A549 (cell line): ENCODE data around the gene RCCD1. TPM values are rescaled to one million over a fixed set of nuclear protein-coding genes. Genes with fewer than 3 reads are reported as not detected.
A peak's percentile ranks its signal among the peaks of the same experiment; 100 is the strongest.

Source experiments
- ATAC-seq, 2 experiments: fragments of 200-7000 bp in 1 of 2; fragments of >200 bp in 1 of 2; cut with Nextera tagmentation in 1 of 2; cut with Tn5 transposase in 1 of 2; 3 replicates each; pipeline versions ENCODE4 v1.8.0 to v1.9.1; 2018 to 2020; ENCODE audit warnings: mild to moderate bottlenecking in 1 of 2, moderate library complexity in 1 of 2
- CTCF ChIA-PET: fragments of 300-600 bp; sonication (Branson Sonifier 250); formaldehyde crosslinking; extraction: SDS; loops from one replicate; lab custom pipeline; 2021; ENCODE audit warnings: antibody characterized with exemption, inconsistent platforms; lab: Yijun Ruan, JAX
- POLR2A ChIA-PET: fragments of 350-600 bp; formaldehyde crosslinking; extraction: SDS; loops from one replicate; lab custom pipeline; 2021; ENCODE audit warnings: antibody characterized with exemption, inconsistent platforms; lab: Yijun Ruan, JAX
- DNase-seq, 2 experiments: peaks; one replicate each; pipeline versions ENCODE4 v3.0.0 to v3.0.0-alpha.2; 2011 to 2016; ENCODE audit warnings: low read depth in 1 of 2, low spot score in 1 of 2
- FAIRE-seq: peaks from 2 replicates; lab custom pipeline; 2011; peaks lifted over from hg19 to GRCh38; lab: Jason Lieb, UNC
- H3K27ac ChIP-seq, 2 experiments: fragments of >200 bp; sonication (Bioruptor Twin); formaldehyde crosslinking; 3 replicates each; pipeline ENCODE4 v1.5.1; 2016 to 2017
- H3K4me1 ChIP-seq: fragments of >200 bp; sonication (Bioruptor Twin); formaldehyde crosslinking; 3 replicates; pipeline ENCODE4 v1.6.1; 2016
- H3K4me2 ChIP-seq: fragments of >200 bp; sonication (Bioruptor Twin); formaldehyde crosslinking; 3 replicates; pipeline ENCODE4 v1.6.1; 2016
- H3K4me3 ChIP-seq: fragments of >200 bp; sonication (Bioruptor Twin); formaldehyde crosslinking; 3 replicates; pipeline ENCODE4 v1.5.1; 2016
- H3K9me3 ChIP-seq: fragments of >200 bp; sonication (Bioruptor Twin); formaldehyde crosslinking; 3 replicates; pipeline ENCODE4 v1.6.1; 2016
- BCL3 ChIP-seq: fragments of >200 bp; sonication (Bioruptor Twin); formaldehyde crosslinking; IDR thresholded peaks from 3 replicates; pipeline ENCODE4 v1.6.1; 2016
- BHLHE40 ChIP-seq: IDR thresholded peaks from 2 replicates; pipeline ENCODE4 v1.6.1; 2012; ENCODE audit warnings: low read depth, low read length, inconsistent platforms
- CBX8 ChIP-seq: fragments of 200-600 bp; sonication (generic); IDR thresholded peaks from 2 replicates; pipeline ENCODE4 v1.6.1; 2016
- CEBPB ChIP-seq, 2 experiments: fragments of >200 bp in 1 of 2; sonication (Bioruptor Twin) in 1 of 2; formaldehyde crosslinking in 1 of 2; IDR thresholded peaks; 2 replicates each; pipeline ENCODE4 v1.6.1; 2012 to 2016
- CHD2 ChIP-seq: fragments of 150-350 bp; IDR thresholded peaks from 2 replicates; pipeline ENCODE4 v1.6.1; 2014; ENCODE audit warnings: low read length; ENCODE audit not compliant: partially characterized antibody
- CHD4 ChIP-seq: fragments of 200-600 bp; sonication (generic); IDR thresholded peaks from 2 replicates; pipeline ENCODE4 v1.6.1; 2016; ENCODE audit warnings: antibody characterized with exemption, mild to moderate bottlenecking, borderline replicate concordance
- CTCF ChIP-seq: fragments of >200 bp; sonication (Bioruptor Twin); formaldehyde crosslinking; IDR thresholded peaks from 3 replicates; pipeline ENCODE4 v1.5.1; 2016
- E2F6 ChIP-seq: IDR thresholded peaks from 2 replicates; pipeline ENCODE4 v1.6.1; 2012; ENCODE audit warnings: low read depth, borderline replicate concordance
- EHF ChIP-seq: fragments of 250-450 bp; sonication (Bioruptor Pico); IDR thresholded peaks from 2 replicates; pipeline ENCODE4 v1.5.0; 2020; ENCODE audit warnings: mild to moderate bottlenecking
- ELK1 ChIP-seq: fragments of 150-350 bp; IDR thresholded peaks from 2 replicates; pipeline ENCODE4 v1.6.1; 2014; ENCODE audit warnings: low read depth, mild to moderate bottlenecking, low read length
- ESRRA ChIP-seq: fragments of 150-350 bp; IDR thresholded peaks from 2 replicates; pipeline ENCODE4 v1.6.1; 2014; ENCODE audit warnings: mild to moderate bottlenecking, low read length, borderline replicate concordance
- FOSB ChIP-seq: fragments of 250-450 bp; sonication (Bioruptor Pico); IDR thresholded peaks from 2 replicates; pipeline ENCODE4 v1.5.0; 2020; ENCODE audit warnings: mild to moderate bottlenecking, moderate library complexity
- FOSL2 ChIP-seq, 2 experiments: fragments of 450-650 bp in 1 of 2; fragments of >200 bp in 1 of 2; sonication (Bioruptor Twin) in 1 of 2; formaldehyde crosslinking; IDR thresholded peaks; 2 replicates each; pipeline versions ENCODE4 v1.5.0 to v1.6.1; 2016 to 2020; ENCODE audit warnings: mild to moderate bottlenecking in 1 of 2, moderate library complexity in 1 of 2
- HDAC2 ChIP-seq: fragments of 200-600 bp; sonication (generic); IDR thresholded peaks from 2 replicates; pipeline ENCODE4 v1.6.1; 2016
- HOXB5 ChIP-seq: fragments of 250-450 bp; sonication (Bioruptor Pico); IDR thresholded peaks from 2 replicates; pipeline ENCODE4 v1.5.0; 2020; ENCODE audit warnings: mild to moderate bottlenecking, moderate library complexity
- JUN ChIP-seq, 2 experiments: fragments of >200 bp; sonication (Bioruptor Twin); formaldehyde crosslinking; IDR thresholded peaks; 2 replicates in 1 of 2; 3 replicates in 1 of 2; pipeline ENCODE4 v1.6.1; 2016 to 2017
- JUNB ChIP-seq: fragments of >200 bp; sonication (Bioruptor Twin); formaldehyde crosslinking; IDR thresholded peaks from 2 replicates; pipeline ENCODE4 v1.6.1; 2016
- KDM5A ChIP-seq: fragments of 200-600 bp; sonication (generic); IDR thresholded peaks from 2 replicates; pipeline ENCODE4 v1.6.1; 2016; ENCODE audit warnings: antibody characterized with exemption, mild to moderate bottlenecking
- MYC ChIP-seq: IDR thresholded peaks from 2 replicates; pipeline ENCODE4 v1.6.1; 2012; ENCODE audit warnings: mild to moderate bottlenecking, inconsistent platforms, low read length, improper control_type of control experiment, borderline replicate concordance
- NR3C1 ChIP-seq: fragments of >200 bp; sonication (Bioruptor Twin); formaldehyde crosslinking; IDR thresholded peaks from 3 replicates; pipeline ENCODE4 v1.6.1; 2017
- PBX3 ChIP-seq: IDR thresholded peaks from 2 replicates; pipeline ENCODE4 v1.6.1; 2012
- POLR2A ChIP-seq: IDR thresholded peaks from 2 replicates; pipeline ENCODE4 v1.6.1; 2012; ENCODE audit warnings: mild to moderate bottlenecking, low read length
- POLR2AphosphoS2 ChIP-seq: conservative IDR thresholded peaks from 2 replicates; pipeline ENCODE4 v1.6.1; 2012; ENCODE audit warnings: low read length, improper control_type of control experiment, inconsistent platforms
- ZSCAN20 ChIP-seq: fragments of 250-450 bp; sonication (Bioruptor Pico); IDR thresholded peaks from 2 replicates; pipeline ENCODE4 v1.8.0; 2022; ENCODE audit warnings: mild to moderate bottlenecking, moderate library complexity
- WGBS: methylation state at CpG from one replicate; pipeline ENCODE4 v1.1.6; 2017; ENCODE audit errors: missing lambda C conversion rate; 5-methylcytosine and 5-hydroxymethylcytosine counted together
- polyA plus RNA-seq, 4 experiments: library from polyadenylated mRNA; depleted of rRNA in 3 of 4; stranded (reverse); fragments of >200 nt; fragmentation: RNase III in 1 of 4; extraction: RNeasy Plus Mini Kit Qiagen cat#74134 plus additional on column Dnase treatment in 1 of 4; gene quantifications; 2 replicates in 3 of 4; 3 replicates in 1 of 4; pipeline ENCODE4 v1.2.3, GENCODE V29; 2011 to 2017

RCCD1 gene
- polyA plus RNA-seq, 2 of the 4 experiments (the other 2 are of a cell fraction): 25.3 to 37.2 TPM

- TF ChIP-seq PBX3 (peak; percentile 35; the same call in 1 of the 2 replicates), MYC (peak; percentile 56; the same call in 1 of the 2 replicates), NR3C1 (no peak), EHF (no peak), FOSL2 (IDR thresholded peaks at IDR 0.05) (no peak), FOSL2 (CRISPR knock-in tag; IDR thresholded peaks at IDR 0.05) (no peak), CEBPB (IDR thresholded peaks at IDR 0.05) (no peak), KDM5A (peak; percentile 53), E2F6 (peak; percentile 53), POLR2A (peak; percentile 73), HOXB5 (CRISPR knock-in tag) (peak; percentile 48; the same call in 1 of the 2 replicates), ZSCAN20 (CRISPR knock-in tag) (no peak), POLR2AphosphoS2 (no peak), CBX8 (no peak), BHLHE40 (no peak), BCL3 (peak; percentile 54; the same call in 1 of the 3 replicates), HDAC2 (no peak)
Observed at GRCh38 chr15:90931828-90932659, 22.6 kb upstream of the RCCD1 start, which contains the start of gene HDDC3 (continued).

GRCh38 chr15:90932660-90932991 is 22.1 kb upstream of the RCCD1 start:
- ATAC-seq: no peak
- H3K4me1 ChIP-seq: peaks cover 35% of the 10 kb centered on the region
- 18% methylated on average over 5 of the region's 5 CpGs for WGBS
- no peaks in the 10 kb centered on the region for H3K9me3 ChIP-seq
- DNase-seq: no peak
- TF ChIP-seq ESRRA (no peak), CTCF (peak; percentile 3; the same call in 2 of the 3 replicates)
- POLR2A ChIA-PET: interaction anchor here (1.7 to 2.8 kb wide), 3 partner anchors 22 to 40 kb away, joined by 4 to 20 read pairs (median 14); partner anchors contain the start of genes MAN2A2 and RCCD1
- no peak overlapping the region; the same call in 2 of the 3 replicates for H3K4me3 ChIP-seq
- CTCF ChIA-PET: interaction anchor here (0.6 to 16.4 kb wide), 57 partner anchors 9 to 791 kb away, joined by 3 to 536 read pairs (median 4); partner anchors contain the start of genes FES, MAN2A2, PRC1 and RCCD1
- H3K4me2 ChIP-seq: peak overlapping the region; percentile 72
- no peak for FAIRE-seq
- H3K27ac ChIP-seq: peak overlapping the region; percentile 84 to 93; a peak in 4 of 6 replicates

GRCh38 chr15:90933301-90933700 is 21.4 kb upstream of the RCCD1 start:
- DNase-seq (no peak), ATAC-seq (no peak), FAIRE-seq (no peak)
- H3K27ac ChIP-seq: no peak overlapping the region
- TF ChIP-seq JUNB (no peak), CTCF (no peak), CHD4 (no peak), BCL3 (no peak), KDM5A (no peak), FOSB (no peak), ELK1 (no peak), JUN (IDR thresholded peaks at IDR 0.05) (no peak), HOXB5 (CRISPR knock-in tag) (no peak), CHD2 (no peak)
- ChIA-PET POLR2A (interaction anchor here (2.8 kb wide), 1 partner anchor 21 kb away, joined by 20 read pairs; the partner anchor contains the start of gene RCCD1), CTCF (interaction anchor here (0.6 to 16.4 kb wide), 41 partner anchors 10 to 790 kb away, joined by 3 to 536 read pairs (median 7); partner anchors contain the start of genes FES, MAN2A2, RCCD1 and VPS33B)
- H3K9me3 ChIP-seq: no peaks in the 10 kb centered on the region
- no peak overlapping the region for H3K4me2 ChIP-seq
- H3K4me1 ChIP-seq: peaks cover 35% of the 10 kb centered on the region
- 26% methylated on average over 1 of the region's 1 CpG for WGBS
- no peak overlapping the region for H3K4me3 ChIP-seq
